PC-3 (cell line): ENCODE measurements around the gene TRIM56. TPM values are rescaled to one million over a fixed set of nuclear protein-coding genes. Genes with fewer than 3 reads are reported as not detected.

ENCODE experiments used
- ATAC-seq: fragments of 200-7000 bp; cut with Tn5 transposase; 2 replicates; pipeline ENCODE4 v1.9.1; 2020; ENCODE audit warnings: mild to moderate bottlenecking, moderate library complexity
- BruUV-seq: library from RNA; stranded (reverse); fragments of 400-500 nt; replicated peaks from 2 replicates; lab custom pipeline; 2021; lab: Mats Ljungman, UMichigan
- CTCF ChIA-PET: fragments of 300-600 bp; sonication (Branson Sonifier 250); formaldehyde crosslinking; loops from one replicate; lab custom pipeline; 2022; ENCODE audit warnings: antibody characterized with exemption; lab: Charles Lee
- POLR2A ChIA-PET: fragments of 300-600 bp; sonication (Branson Sonifier 250); formaldehyde crosslinking; loops from one replicate; lab custom pipeline; 2022; ENCODE audit warnings: antibody characterized with exemption; ENCODE audit not compliant: unreplicated experiment; lab: Charles Lee
- DNase-seq: peaks from one replicate; pipeline ENCODE4 v3.0.0-alpha.2; 2015
- H2AFZ ChIP-seq: fragments of 300-600 bp; sonication (generic); 2 replicates; pipeline ENCODE4 v1.6.0; 2016; ENCODE audit warnings: antibody characterized with exemption, low read length
- H3F3A ChIP-seq: fragments of 300-600 bp; sonication (generic); one replicate; pipeline ENCODE4 v1.6.0; 2017; ENCODE audit warnings: antibody characterized with exemption, low read length, control low read depth, mild to moderate bottlenecking; ENCODE audit not compliant: unreplicated experiment
- H3K27ac ChIP-seq: fragments of 300-600 bp; sonication (generic); 2 replicates; pipeline ENCODE4 v1.5.1; 2016; ENCODE audit warnings: mild to moderate bottlenecking, low read length
- H3K27me3 ChIP-seq: fragments of 300-600 bp; sonication (generic); 2 replicates; pipeline ENCODE4 v1.6.1; 2016; ENCODE audit warnings: low read length, mixed read lengths
- H3K36me3 ChIP-seq: fragments of 300-600 bp; sonication (generic); 2 replicates; pipeline ENCODE4 v1.6.1; 2016; ENCODE audit warnings: low read depth, mixed run types, low read length, mixed read lengths
- H3K4me1 ChIP-seq: fragments of 300-600 bp; sonication (generic); 2 replicates; pipeline ENCODE4 v1.5.1; 2016; ENCODE audit warnings: low read length; ENCODE audit not compliant: insufficient read depth
- H3K4me2 ChIP-seq: fragments of 300-600 bp; sonication (generic); 2 replicates; pipeline ENCODE4 v1.6.0; 2016; ENCODE audit warnings: low read length
- H3K4me3 ChIP-seq: fragments of 300-600 bp; sonication (generic); 2 replicates; pipeline ENCODE4 v1.5.1; 2016; ENCODE audit warnings: mild to moderate bottlenecking, low read length, mixed read lengths
- H3K79me2 ChIP-seq: fragments of 300-600 bp; sonication (generic); 2 replicates; pipeline ENCODE4 v1.6.1; 2017; ENCODE audit warnings: low read length, mixed read lengths
- H3K9ac ChIP-seq: fragments of 300-600 bp; sonication (generic); 2 replicates; pipeline ENCODE4 v1.6.0; 2016; ENCODE audit warnings: mild to moderate bottlenecking, low read length
- H3K9me2 ChIP-seq: fragments of 300-600 bp; sonication (generic); replicated peaks from 2 replicates; pipeline ENCODE4 v1.6.1; 2016; ENCODE audit warnings: mixed run types, low read length, mixed read lengths
- H3K9me3 ChIP-seq: fragments of 300-600 bp; sonication (generic); 2 replicates; pipeline ENCODE4 v1.6.1; 2016; ENCODE audit warnings: low read length, mixed read lengths
- H4K20me1 ChIP-seq: fragments of 300-600 bp; sonication (generic); 2 replicates; pipeline ENCODE4 v1.6.1; 2016; ENCODE audit warnings: low read length, mixed read lengths
- EZH2 ChIP-seq: fragments of 300-600 bp; sonication (generic); IDR thresholded peaks from one replicate; pipeline ENCODE4 v1.6.1; 2017; ENCODE audit warnings: antibody characterized with exemption, mild to moderate bottlenecking, low read length; ENCODE audit not compliant: unreplicated experiment
- EZH2phosphoT487 ChIP-seq: fragments of 300-600 bp; sonication (generic); IDR thresholded peaks from 2 replicates; pipeline ENCODE4 v1.6.1; 2018; ENCODE audit warnings: mild to moderate bottlenecking, antibody characterized with exemption, low read length, borderline replicate concordance
- intact Hi-C: fragments of 100-400 bp; cut with micrococcal nuclease; formaldehyde crosslinking; loops from 2 replicates; pipeline ENCODE4 v1.9.0; 2023
- total RNA-seq: library from RNA; depleted of rRNA; stranded (reverse); fragments of >200 nt; gene quantifications from 2 replicates; pipeline ENCODE4 v1.2.3, GENCODE V29; 2014
- TF ChIP-seq, protein P1 (sequence below): fragments of 300-600 bp; sonication (generic); conservative IDR thresholded peaks from 2 replicates; pipeline ENCODE4 v1.5.1; 2017; ENCODE audit warnings: antibody characterized with exemption, low read depth, mild to moderate bottlenecking, low read length

The TRIM56 gene
- total RNA-seq, 1 experiment from 2014 or later, result 10.6 TPM

DNA sequence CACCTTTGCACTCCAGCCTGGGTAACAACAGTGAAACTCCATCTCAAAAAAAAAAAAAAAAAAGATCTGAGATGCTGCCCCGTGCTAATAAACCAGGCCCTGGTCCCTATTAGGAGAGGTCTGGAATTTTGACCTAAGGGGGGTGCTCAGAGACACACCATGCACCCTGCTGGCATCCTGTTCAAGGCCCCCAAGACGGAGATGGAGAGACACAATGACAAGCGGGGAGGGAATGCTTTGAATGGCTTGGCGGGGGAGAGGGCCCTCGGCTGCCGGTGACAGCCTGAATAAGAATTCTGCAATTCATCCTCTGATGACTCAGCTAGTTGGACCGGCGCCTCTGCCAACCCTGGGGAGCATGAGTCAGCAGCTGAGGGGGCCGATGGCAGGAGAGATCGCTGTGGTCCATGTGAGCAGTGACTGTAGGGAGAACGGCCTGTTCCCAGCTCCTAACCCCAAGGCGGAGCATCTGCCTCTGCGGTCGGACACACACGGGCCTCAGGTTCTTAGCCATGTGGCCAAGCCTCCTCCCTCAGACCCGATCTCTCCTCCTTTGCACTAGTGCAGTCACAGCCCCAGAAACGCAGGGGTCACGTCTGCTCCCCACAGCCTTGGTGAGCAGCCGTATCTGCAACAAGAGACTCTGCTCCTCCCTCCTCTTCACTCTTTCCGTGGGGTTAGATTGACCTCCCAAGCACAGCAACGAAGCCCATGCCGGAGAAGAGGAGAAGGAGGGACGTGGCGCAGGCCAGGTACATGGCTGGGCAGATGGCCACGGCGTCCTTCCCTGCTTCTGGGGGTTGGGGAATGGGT, 14.9 kb downstream of the TRIM56 start:
- H3K27ac ChIP-seq, result peak overlapping the region; percentile 81
- H4K20me1 ChIP-seq, result no peaks in the 10 kb centered on the region
- no peaks in the 10 kb centered on the region for H3K9me3 ChIP-seq
- H3K9ac ChIP-seq, result peak overlapping the region; percentile 65
- no peaks in the 10 kb centered on the region for H3K79me2 ChIP-seq
- peak overlapping the region; percentile 57 for H3K4me2 ChIP-seq
- no peaks in the 10 kb centered on the region for H3K27me3 ChIP-seq
- CTCF ChIA-PET, result interaction anchor here (1.0 kb wide), 1 partner anchor 93 kb away, joined by 5 read pairs; no protein-coding TSS in a partner anchor
- peak; percentile 99 for DNase-seq
- TF ChIP-seq, protein P1, sequence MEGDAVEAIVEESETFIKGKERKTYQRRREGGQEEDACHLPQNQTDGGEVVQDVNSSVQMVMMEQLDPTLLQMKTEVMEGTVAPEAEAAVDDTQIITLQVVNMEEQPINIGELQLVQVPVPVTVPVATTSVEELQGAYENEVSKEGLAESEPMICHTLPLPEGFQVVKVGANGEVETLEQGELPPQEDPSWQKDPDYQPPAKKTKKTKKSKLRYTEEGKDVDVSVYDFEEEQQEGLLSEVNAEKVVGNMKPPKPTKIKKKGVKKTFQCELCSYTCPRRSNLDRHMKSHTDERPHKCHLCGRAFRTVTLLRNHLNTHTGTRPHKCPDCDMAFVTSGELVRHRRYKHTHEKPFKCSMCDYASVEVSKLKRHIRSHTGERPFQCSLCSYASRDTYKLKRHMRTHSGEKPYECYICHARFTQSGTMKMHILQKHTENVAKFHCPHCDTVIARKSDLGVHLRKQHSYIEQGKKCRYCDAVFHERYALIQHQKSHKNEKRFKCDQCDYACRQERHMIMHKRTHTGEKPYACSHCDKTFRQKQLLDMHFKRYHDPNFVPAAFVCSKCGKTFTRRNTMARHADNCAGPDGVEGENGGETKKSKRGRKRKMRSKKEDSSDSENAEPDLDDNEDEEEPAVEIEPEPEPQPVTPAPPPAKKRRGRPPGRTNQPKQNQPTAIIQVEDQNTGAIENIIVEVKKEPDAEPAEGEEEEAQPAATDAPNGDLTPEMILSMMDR, result no peak
- TF ChIP-seq EZH2phosphoT487 (no peak), EZH2 (no peak)
- POLR2A ChIA-PET, result interaction anchor here (0.6 kb wide), 2 partner anchors 9 to 17 kb away, joined by 3 to 5 read pairs; no protein-coding TSS in a partner anchor
- peak overlapping the region; percentile 9; the same call in 1 of the 2 replicates for H3K4me3 ChIP-seq
- intact Hi-C loops, result loop anchor here (1.0 to 2.0 kb wide), 2 partner anchors 25 to 38 kb away; no protein-coding TSS in a partner anchor
- H3K4me1 ChIP-seq, result peaks cover 27% of the 10 kb centered on the region
- H2AFZ ChIP-seq, result peak overlapping the region; percentile 59
- BruUV-seq, result TSS peak; percentile 23
- no peaks in the 10 kb centered on the region for H3F3A ChIP-seq
- ATAC-seq, result peak; percentile 95
- H3K9me2 ChIP-seq, result no peaks in the 10 kb centered on the region
- H3K36me3 ChIP-seq, result no peaks in the 10 kb centered on the region

DNA sequence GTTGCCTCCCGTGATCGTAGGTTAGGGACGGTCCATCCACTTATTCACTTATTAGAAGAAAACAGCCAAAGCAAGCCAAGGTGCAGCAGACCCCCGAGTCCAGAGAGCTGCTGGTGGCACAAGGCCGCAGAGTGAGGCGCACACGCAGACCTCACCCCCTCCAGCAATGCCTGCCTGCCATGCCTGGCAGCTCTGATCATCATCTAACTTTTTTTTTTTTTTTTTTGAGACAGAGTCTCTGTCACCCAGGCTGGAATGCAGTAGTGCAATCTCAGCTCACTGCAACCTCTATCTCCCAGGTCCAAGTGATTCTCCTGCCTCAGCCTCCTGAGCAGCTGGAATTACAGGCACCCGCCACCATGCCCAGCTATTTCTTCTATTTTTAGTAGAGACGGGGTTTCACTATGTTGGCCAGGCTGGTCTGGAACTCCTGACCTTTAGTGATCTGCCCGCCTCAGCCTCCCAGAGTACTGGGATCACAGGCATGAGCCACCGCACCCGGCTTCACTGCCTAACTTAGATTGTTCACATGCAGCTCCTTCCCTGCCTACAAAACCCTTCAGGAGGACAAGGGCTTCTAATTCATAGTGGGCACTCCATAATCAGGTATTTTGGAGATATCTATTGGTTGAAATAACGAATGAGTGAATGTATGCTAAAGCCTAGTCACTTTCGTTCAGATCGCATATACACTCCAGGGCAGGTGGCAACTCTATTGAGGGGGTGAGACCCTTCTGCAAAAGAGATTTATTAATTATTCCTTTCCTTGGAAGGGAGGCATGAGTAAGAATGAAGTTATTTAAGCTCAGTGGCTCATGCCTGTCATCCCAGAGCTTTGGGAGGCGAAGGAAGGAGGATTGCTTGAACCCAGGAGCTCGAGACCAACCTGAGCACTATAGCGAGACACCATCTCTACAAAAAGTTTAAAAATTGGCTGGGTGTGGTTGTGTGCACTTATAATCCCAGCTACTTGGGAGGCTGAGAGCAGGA, 15.9 kb downstream of the TRIM56 start:
- Histone ChIP-seq H3K27me3 (no peaks in the 10 kb centered on the region), H3K9ac (peak overlapping the region; percentile 65), H3K4me1 (peaks cover 27% of the 10 kb centered on the region), H3K9me2 (no peaks in the 10 kb centered on the region), H3K4me2 (peak overlapping the region; percentile 29), H3K9me3 (no peaks in the 10 kb centered on the region), H3K36me3 (no peaks in the 10 kb centered on the region), H3K79me2 (no peaks in the 10 kb centered on the region), H3K4me3 (peak overlapping the region; percentile 9; the same call in 1 of the 2 replicates), H3F3A (no peaks in the 10 kb centered on the region), H3K27ac (peak overlapping the region; percentile 81), H4K20me1 (no peaks in the 10 kb centered on the region), H2AFZ (peak overlapping the region; percentile 32; the same call in 1 of the 2 replicates)
- DNase-seq (no peak), ATAC-seq (no peak)
- TF ChIP-seq EZH2, result no peak
- TF ChIP-seq, protein P1, result no peak
- no peak for TF ChIP-seq EZH2phosphoT487
- intact Hi-C loops, result loop anchor here (1.0 to 2.0 kb wide), 2 partner anchors 24 to 37 kb away; no protein-coding TSS in a partner anchor
- no TSS peak for BruUV-seq
- ChIA-PET CTCF (interaction anchor here (0.6 kb wide), 1 partner anchor 54 kb away, joined by 11 read pairs; no protein-coding TSS in a partner anchor), POLR2A (interaction anchor here (0.6 kb wide), 2 partner anchors 37 to 39 kb away, joined by 3 read pairs; no protein-coding TSS in a partner anchor)
